Endothelial cell (in vitro differentiated cells): ENCODE data around the gene TMED10. TPM values are rescaled to one million over a fixed set of nuclear protein-coding genes. Genes with fewer than 3 reads are reported as not detected.
A peak's percentile ranks its signal among the peaks of the same experiment; 100 is the strongest.

Source experiments
- DNase-seq: peaks from one replicate; pipeline ENCODE4 v3.0.0; 2021; ENCODE audit warnings: low spot score
- H3K27ac Mint-ChIP-seq: one replicate; pipeline ENCODE4 v1.8.0; 2021; ENCODE audit warnings: mixed read lengths, inconsistent platforms; ENCODE audit not compliant: unreplicated experiment
- H3K27me3 Mint-ChIP-seq: one replicate; pipeline ENCODE4 v1.8.0; 2021; ENCODE audit warnings: mild to moderate bottlenecking, moderate library complexity, mixed read lengths, inconsistent platforms; ENCODE audit not compliant: unreplicated experiment
- H3K36me3 Mint-ChIP-seq: one replicate; pipeline ENCODE4 v1.8.0; 2021; ENCODE audit warnings: mild to moderate bottlenecking, low read depth, mixed read lengths, inconsistent platforms; ENCODE audit not compliant: unreplicated experiment
- H3K4me1 Mint-ChIP-seq: one replicate; pipeline ENCODE4 v1.8.0; 2021; ENCODE audit warnings: mild to moderate bottlenecking, mixed read lengths, inconsistent platforms; ENCODE audit not compliant: unreplicated experiment
- H3K4me3 Mint-ChIP-seq: one replicate; pipeline ENCODE4 v1.8.0; 2021; ENCODE audit warnings: mild to moderate bottlenecking, mixed read lengths, inconsistent platforms; ENCODE audit not compliant: unreplicated experiment
- H3K9me3 Mint-ChIP-seq: one replicate; pipeline ENCODE4 v1.8.0; 2021; ENCODE audit warnings: mixed read lengths, inconsistent platforms; ENCODE audit not compliant: unreplicated experiment
- CTCF ChIP-seq: fragments of 200-600 bp; sonication (generic); IDR thresholded peaks from one replicate; pipeline ENCODE4 v1.5.0; 2021; ENCODE audit warnings: antibody characterized with exemption; ENCODE audit not compliant: unreplicated experiment
- total RNA-seq: library from RNA; stranded (reverse); fragmentation: NEBNext Ultra II Directional; extraction: Animal tissue kit (Norgen Biotek cat#: 25700); gene quantifications from one replicate; pipeline ENCODE4 v1.2.1, GENCODE V29; 2021; ENCODE audit not compliant: unreplicated experiment

TMED10 gene
- total RNA-seq, 1 donor from 2014 or later = 312 TPM

- no peak overlapping the region for H3K27ac Mint-ChIP-seq
- DNase-seq = no peak
- no peak for TF ChIP-seq CTCF
- H3K36me3 Mint-ChIP-seq = peaks cover 3% of the 10 kb centered on the region
- H3K4me1 Mint-ChIP-seq = peaks cover 30% of the 10 kb centered on the region
- no peaks in the 10 kb centered on the region for H3K9me3 Mint-ChIP-seq
- H3K4me3 Mint-ChIP-seq = peak overlapping the region; percentile 4
- H3K27me3 Mint-ChIP-seq = peaks cover 11% of the 10 kb centered on the region
Measured at GRCh38 chr14:75174066-75174465, 2.3 kb downstream of the TMED10 start.

- no peak for DNase-seq
- H3K4me1 Mint-ChIP-seq = peaks cover 46% of the 10 kb centered on the region
- H3K4me3 Mint-ChIP-seq = no peak overlapping the region
- no peaks in the 10 kb centered on the region for H3K9me3 Mint-ChIP-seq
- peaks cover 2% of the 10 kb centered on the region for H3K27me3 Mint-ChIP-seq
- TF ChIP-seq CTCF = no peak
- H3K36me3 Mint-ChIP-seq = peaks cover 3% of the 10 kb centered on the region
- no peak overlapping the region for H3K27ac Mint-ChIP-seq
Measured at GRCh38 chr14:75170772-75171171, 5.6 kb downstream of the TMED10 start.

DNA sequence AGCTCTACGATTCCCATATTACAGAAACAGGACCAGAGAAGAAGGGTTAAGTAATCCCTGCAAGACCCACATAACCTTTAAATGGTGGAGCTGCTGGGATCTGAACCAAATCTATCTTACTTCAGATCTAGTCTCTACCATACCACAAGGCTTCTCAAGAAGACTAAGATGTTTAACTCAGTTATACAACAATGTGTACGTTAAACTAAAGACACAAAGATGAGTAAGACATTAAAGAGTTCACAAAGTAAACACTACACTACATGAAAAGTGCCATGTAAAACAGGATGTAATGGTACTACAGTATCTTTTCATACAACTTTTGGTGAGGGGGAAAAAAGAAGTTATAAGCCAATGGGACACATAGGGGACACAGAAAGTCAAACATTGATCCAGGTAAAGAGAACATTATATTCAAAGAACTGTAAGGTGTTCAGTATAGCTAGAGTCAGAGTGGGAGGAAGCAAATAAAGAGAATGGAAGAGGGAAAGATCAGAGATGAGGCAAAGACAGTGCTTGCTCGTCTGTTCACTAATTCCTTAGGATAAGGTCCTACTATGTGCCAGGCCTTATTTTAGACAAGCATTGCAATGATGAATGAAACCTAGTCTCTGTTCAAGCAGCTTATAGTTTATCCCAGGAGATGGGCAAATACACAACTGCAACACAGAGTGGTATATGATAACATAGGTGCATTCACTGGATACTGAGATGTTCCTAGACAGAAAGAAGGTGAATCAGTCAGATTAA is 7.7 kb downstream of the TMED10 start:
- TF ChIP-seq CTCF = no peak
- Mint-ChIP-seq H3K9me3 (no peaks in the 10 kb centered on the region), H3K27me3 (no peaks in the 10 kb centered on the region), H3K27ac (no peak overlapping the region), H3K4me3 (no peak overlapping the region), H3K4me1 (peaks cover 37% of the 10 kb centered on the region), H3K36me3 (peaks cover 3% of the 10 kb centered on the region)
- DNase-seq = no peak

DNA sequence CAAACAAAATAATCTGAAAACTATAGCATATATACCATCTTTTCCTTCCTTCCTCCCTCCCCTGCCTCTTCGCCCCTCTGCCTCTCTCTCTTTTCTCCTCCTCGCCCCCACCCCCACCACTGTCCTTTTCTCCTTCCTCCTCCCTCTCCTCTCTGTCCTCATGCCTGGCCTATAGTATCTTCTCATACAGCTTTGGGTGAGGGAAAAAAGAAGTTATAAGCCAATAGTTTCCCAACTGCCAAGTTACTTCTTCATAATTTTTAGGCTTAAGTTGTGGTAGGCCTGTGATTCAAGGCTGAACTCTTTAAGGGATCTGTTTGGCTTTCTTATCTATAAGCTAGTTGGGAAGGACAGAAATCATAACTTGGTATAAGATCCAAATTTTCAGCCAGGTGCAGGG is 9.1 kb downstream of the TMED10 start:
- Mint-ChIP-seq H3K4me1 (peaks cover 30% of the 10 kb centered on the region), H3K27me3 (no peaks in the 10 kb centered on the region), H3K36me3 (peaks cover 3% of the 10 kb centered on the region), H3K4me3 (no peak overlapping the region), H3K9me3 (no peaks in the 10 kb centered on the region), H3K27ac (no peak overlapping the region)
- no peak for TF ChIP-seq CTCF
- DNase-seq = no peak

DNA sequence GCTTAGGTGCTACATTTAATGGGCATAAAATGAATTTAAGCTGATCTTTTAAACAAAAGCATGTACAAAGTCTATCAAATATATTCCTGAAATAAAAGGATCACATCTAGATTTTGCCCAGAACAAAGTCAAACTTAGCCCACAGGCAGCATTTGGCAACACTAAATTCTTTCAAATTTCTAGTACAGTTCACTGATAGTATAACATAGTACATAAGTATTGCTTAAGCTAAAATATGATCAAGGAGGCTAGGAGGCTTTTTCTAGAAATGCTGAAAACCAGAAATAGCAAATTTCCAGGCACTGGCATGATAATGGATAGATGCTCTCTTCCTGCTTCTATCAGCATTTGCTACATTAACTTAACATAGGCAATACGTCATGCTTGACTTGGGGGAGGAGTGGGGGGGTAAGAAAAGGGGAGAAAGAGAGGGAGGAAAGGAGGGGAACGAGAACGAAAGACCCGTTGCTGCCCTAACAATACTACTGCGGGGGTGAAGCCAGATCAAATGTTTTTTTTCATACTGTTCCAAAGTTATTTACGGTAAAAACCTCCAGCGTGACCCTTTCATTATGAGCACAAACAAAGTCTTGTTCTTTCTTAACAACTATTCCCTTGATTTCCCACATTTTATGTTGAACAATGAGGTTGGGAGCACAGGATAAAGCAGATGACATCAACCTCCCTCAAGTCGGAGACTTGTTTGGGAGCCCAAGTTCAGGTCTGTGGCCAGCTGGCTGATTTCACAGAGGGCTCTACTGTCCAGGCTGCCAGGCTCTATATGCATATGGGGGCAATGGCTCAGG is 10.6 kb downstream of the TMED10 start:
- Mint-ChIP-seq H3K27ac (peak overlapping the region; percentile 67), H3K4me3 (no peak overlapping the region)

More for the DNA sequence above, 10.6 kb downstream of the TMED10 start:
- no peak for DNase-seq
- H3K4me1 Mint-ChIP-seq = peaks cover 25% of the 10 kb centered on the region
- no peaks in the 10 kb centered on the region for H3K9me3 Mint-ChIP-seq
- TF ChIP-seq CTCF = no peak
- H3K36me3 Mint-ChIP-seq = peaks cover under 1% of the 10 kb centered on the region
- H3K27me3 Mint-ChIP-seq = no peaks in the 10 kb centered on the region
